WTC11 (cell line): Measurements from ENCODE around the gene RPP21. TPM values are rescaled to one million over a fixed set of nuclear protein-coding genes. Genes with fewer than 3 reads are reported as not detected.

ENCODE experiments used
- ATAC-seq: fragments of 200-7000 bp; cut with Tn5 transposase; 2 replicates; pipeline ENCODE4 v1.10.0; 2021; ENCODE audit warnings: mild to moderate bottlenecking, moderate library complexity
- CTCF ChIA-PET: fragments of 300-600 bp; sonication (Branson Sonifier 250); formaldehyde crosslinking; loops from one replicate; lab custom pipeline; 2021; ENCODE audit warnings: antibody characterized with exemption; lab: Charles Lee
- POLR2A ChIA-PET: fragments of 350-600 bp; sonication (Branson Sonifier 250); formaldehyde crosslinking; loops from one replicate; lab custom pipeline; 2021; ENCODE audit warnings: antibody characterized with exemption; lab: Charles Lee
- DNase-seq: peaks from one replicate; pipeline ENCODE4 v3.0.0; 2021; ENCODE audit warnings: low spot score
- H3K27ac Mint-ChIP-seq: 2 replicates; pipeline ENCODE4 v1.8.0; 2021; ENCODE audit warnings: mixed read lengths
- H3K27me3 Mint-ChIP-seq: 2 replicates; pipeline ENCODE4 v1.8.0; 2021; ENCODE audit warnings: low read depth, mild to moderate bottlenecking, moderate library complexity, mixed read lengths
- H3K36me3 Mint-ChIP-seq: 2 replicates; pipeline ENCODE4 v1.8.0; 2021; ENCODE audit warnings: mixed read lengths
- H3K4me1 Mint-ChIP-seq: 2 replicates; pipeline ENCODE4 v1.8.0; 2022; ENCODE audit warnings: mixed read lengths
- H3K4me3 Mint-ChIP-seq: 2 replicates; pipeline ENCODE4 v1.8.0; 2021; ENCODE audit warnings: mild to moderate bottlenecking, moderate library complexity, mixed read lengths
- H3K9me3 Mint-ChIP-seq: 2 replicates; pipeline ENCODE4 v1.8.0; 2021; ENCODE audit warnings: mixed read lengths
- AFF4 ChIP-seq: sonication (generic); formaldehyde crosslinking; IDR thresholded peaks from 2 replicates; pipeline ENCODE4 v1.8.1; 2023; ENCODE audit warnings: mild to moderate bottlenecking, missing genetic modification reagents, borderline replicate concordance
- CTCF ChIP-seq: fragments of 200-600 bp; IDR thresholded peaks from 2 replicates; pipeline ENCODE4 v1.8.0; 2022; ENCODE audit warnings: antibody characterized with exemption
- E2F5 ChIP-seq: sonication (generic); formaldehyde crosslinking; IDR thresholded peaks from 2 replicates; pipeline ENCODE4 v1.8.1; 2022; ENCODE audit warnings: mild to moderate bottlenecking, moderate library complexity, missing genetic modification reagents
- FOXP1 ChIP-seq: sonication (generic); formaldehyde crosslinking; IDR thresholded peaks from 2 replicates; pipeline ENCODE4 v1.8.0; 2022; ENCODE audit warnings: missing genetic modification reagents, mild to moderate bottlenecking, moderate library complexity, borderline replicate concordance
- HMGA2 ChIP-seq: fragments of 250-450 bp; sonication (Bioruptor Pico); IDR thresholded peaks from 2 replicates; pipeline ENCODE4 v1.4.0; 2021; ENCODE audit warnings: mild to moderate bottlenecking, moderate library complexity
- HMGXB4 ChIP-seq: sonication (generic); formaldehyde crosslinking; IDR thresholded peaks from 2 replicates; pipeline ENCODE4 v1.8.1; 2023; ENCODE audit warnings: mild to moderate bottlenecking, moderate library complexity, missing genetic modification reagents
- IRF1 ChIP-seq: sonication (generic); formaldehyde crosslinking; IDR thresholded peaks from 2 replicates; pipeline ENCODE4 v1.8.0; 2023; ENCODE audit warnings: missing genetic modification reagents
- JUN ChIP-seq: sonication (generic); formaldehyde crosslinking; IDR thresholded peaks from 2 replicates; pipeline ENCODE4 v1.8.0; 2023; ENCODE audit warnings: mild to moderate bottlenecking, missing genetic modification reagents
- MAX ChIP-seq: sonication (generic); formaldehyde crosslinking; IDR thresholded peaks from 2 replicates; pipeline ENCODE4 v1.8.0; 2022; ENCODE audit warnings: mild to moderate bottlenecking, missing genetic modification reagents
- MYBL2 ChIP-seq: sonication (generic); formaldehyde crosslinking; IDR thresholded peaks from 2 replicates; pipeline ENCODE4 v1.8.1; 2023; ENCODE audit warnings: mild to moderate bottlenecking, moderate library complexity, missing genetic modification reagents
- NFE2L1 ChIP-seq: sonication (generic); formaldehyde crosslinking; IDR thresholded peaks from 2 replicates; pipeline ENCODE4 v1.8.1; 2023; ENCODE audit warnings: missing genetic modification reagents
- TCF7 ChIP-seq: sonication (generic); formaldehyde crosslinking; IDR thresholded peaks from 2 replicates; pipeline ENCODE4 v1.8.0; 2022; ENCODE audit warnings: mild to moderate bottlenecking, low read depth, missing genetic modification reagents, moderate library complexity
- ZMAT4 ChIP-seq: fragments of 250-450 bp; sonication (Bioruptor Pico); IDR thresholded peaks from 2 replicates; pipeline ENCODE4 v1.9.0; 2021; ENCODE audit warnings: mild to moderate bottlenecking
- ZNF138 ChIP-seq: sonication (generic); formaldehyde crosslinking; conservative IDR thresholded peaks from 2 replicates; pipeline ENCODE4 v1.8.1; 2022; ENCODE audit warnings: mild to moderate bottlenecking, moderate library complexity, missing genetic modification reagents
- ZNF232 ChIP-seq: sonication (generic); formaldehyde crosslinking; IDR thresholded peaks from 2 replicates; pipeline ENCODE4 v1.8.0; 2022; ENCODE audit warnings: mild to moderate bottlenecking, missing genetic modification reagents
- ZNF423 ChIP-seq: fragments of 250-450 bp; sonication (Bioruptor Pico); IDR thresholded peaks from 2 replicates; pipeline ENCODE4 v2.1.2; 2022; ENCODE audit warnings: mild to moderate bottlenecking, moderate library complexity
- ZNF425 ChIP-seq: fragments of 250-450 bp; sonication (Bioruptor Pico); conservative IDR thresholded peaks from 2 replicates; pipeline ENCODE4 v1.9.0; 2021; ENCODE audit warnings: mild to moderate bottlenecking
- total RNA-seq: library from RNA; stranded (reverse); gene quantifications from 3 replicates; pipeline ENCODE4 v1.2.3, GENCODE V29; 2021

Gene RPP21
- total RNA-seq, 1 experiment from 2014 or later = 64.1 TPM

GRCh38 chr6:30357678-30358540 is 13.0 kb downstream of the RPP21 start:
- Mint-ChIP-seq H3K36me3 (no peaks in the 10 kb centered on the region), H3K4me1 (peaks cover 8% of the 10 kb centered on the region; the same call in 1 of the 2 replicates), H3K27ac (no peak overlapping the region), H3K27me3 (peaks cover 50% of the 10 kb centered on the region), H3K4me3 (peak overlapping the region; percentile 87), H3K9me3 (peaks cover 6% of the 10 kb centered on the region)
- ATAC-seq (peak; percentile 85), DNase-seq (peak; percentile 81)
- ChIA-PET CTCF (interaction anchor here (0.5 to 3.6 kb wide), 25 partner anchors 8 to 284 kb away, joined by 3 to 75 read pairs (median 4); partner anchors contain the start of gene TRIM26), POLR2A (interaction anchor here (1.1 kb wide), 1 partner anchor 32 kb away, joined by 4 read pairs; no protein-coding TSS in a partner anchor)
- peak; percentile 61 for TF ChIP-seq CTCF
- peak; percentile 39; the same call in 1 of the 2 replicates for TF ChIP-seq HMGXB4 (CRISPR knock-in tag)
- no peak for TF ChIP-seq FOXP1 (CRISPR knock-in tag)
- no peak for TF ChIP-seq HMGA2 (CRISPR knock-in tag)
- TF ChIP-seq ZNF138 = no peak
- TF ChIP-seq MAX (CRISPR knock-in tag) = peak; percentile 41; the same call in 1 of the 2 replicates
- TF ChIP-seq JUN = no peak

GRCh38 chr6:30359276-30359675 is 14.3 kb downstream of the RPP21 start:
- ChIA-PET POLR2A (no interaction called here), CTCF (interaction anchor here (1.0 to 3.6 kb wide), 7 partner anchors 33 to 186 kb away, joined by 3 to 75 read pairs (median 5); no protein-coding TSS in a partner anchor)
- ATAC-seq (no peak), DNase-seq (no peak)
- Mint-ChIP-seq H3K36me3 (no peaks in the 10 kb centered on the region), H3K27me3 (peaks cover 44% of the 10 kb centered on the region), H3K4me3 (no peak overlapping the region), H3K9me3 (peaks cover 6% of the 10 kb centered on the region), H3K27ac (no peak overlapping the region), H3K4me1 (peaks cover 13% of the 10 kb centered on the region)
- TF ChIP-seq ZNF425 (CRISPR knock-in tag) (no peak), ZNF423 (CRISPR knock-in tag) (no peak), ZNF232 (CRISPR knock-in tag) (no peak), FOXP1 (CRISPR knock-in tag) (no peak), NFE2L1 (CRISPR knock-in tag) (no peak), TCF7 (CRISPR knock-in tag) (no peak), ZMAT4 (no peak), IRF1 (CRISPR knock-in tag) (no peak), MYBL2 (CRISPR knock-in tag) (no peak), AFF4 (no peak), E2F5 (CRISPR knock-in tag) (no peak)
